Stimulated activated CD4-positive, alpha-beta T cell treated with anti-CD3 and anti-CD28 coated beads, Interleukin-1b, Interleukin-23, amount 100 ng/mL, for 4 hours (primary cell): Measurements from ENCODE around the gene JHY.
"Not testable (repeated sequence)": the region's sequence is repeated elsewhere in the genome, so short reads cannot be mapped to it uniquely, and the experiment has no call there.

Experiments used
- DNase-seq, 2 donors: peaks; one replicate each; pipeline ENCODE4 v3.0.0-alpha.2; 2020; ENCODE audit warnings: low read depth in 2 of 2

JHY gene

DNA sequence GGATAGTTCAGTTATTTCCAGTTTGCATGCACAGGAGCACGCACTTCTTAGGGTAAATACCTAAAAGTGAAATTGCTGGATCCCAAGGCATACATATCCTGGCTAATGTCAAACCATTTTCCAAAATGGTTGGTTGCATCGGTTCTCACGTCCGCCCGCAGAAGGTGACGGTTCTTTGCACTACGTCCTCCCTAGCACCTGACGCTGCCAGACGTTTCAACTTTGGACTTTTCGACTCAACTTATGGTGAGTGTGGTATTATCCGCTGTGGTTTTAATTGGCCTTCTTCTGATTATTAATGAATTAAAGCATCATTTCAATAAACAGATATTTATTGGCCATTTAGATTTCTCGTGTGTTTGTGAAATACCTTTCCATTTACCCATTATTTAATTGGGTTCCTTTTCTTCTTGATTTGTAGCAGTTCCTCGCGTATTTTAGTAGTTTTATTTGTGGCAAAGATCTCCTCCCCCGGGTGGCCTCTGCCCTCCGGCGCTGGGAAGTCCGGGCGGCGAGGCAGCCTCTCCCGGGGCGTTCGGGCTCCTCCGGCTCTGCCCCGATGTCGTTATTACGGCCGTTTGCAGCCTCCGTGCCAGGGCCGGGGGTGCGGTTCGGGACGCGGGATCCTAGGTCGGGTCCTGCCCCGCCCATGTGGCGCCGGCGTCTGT, at the start of gene JHY:
Gene JHY, plus strand, starts transcription at position 571 of the 668 bp plus-strand sequence. CDS start 3,091 bp downstream, outside the sequence.
- peak in 1 of 2 donors; percentile 12 for DNase-seq

DNA sequence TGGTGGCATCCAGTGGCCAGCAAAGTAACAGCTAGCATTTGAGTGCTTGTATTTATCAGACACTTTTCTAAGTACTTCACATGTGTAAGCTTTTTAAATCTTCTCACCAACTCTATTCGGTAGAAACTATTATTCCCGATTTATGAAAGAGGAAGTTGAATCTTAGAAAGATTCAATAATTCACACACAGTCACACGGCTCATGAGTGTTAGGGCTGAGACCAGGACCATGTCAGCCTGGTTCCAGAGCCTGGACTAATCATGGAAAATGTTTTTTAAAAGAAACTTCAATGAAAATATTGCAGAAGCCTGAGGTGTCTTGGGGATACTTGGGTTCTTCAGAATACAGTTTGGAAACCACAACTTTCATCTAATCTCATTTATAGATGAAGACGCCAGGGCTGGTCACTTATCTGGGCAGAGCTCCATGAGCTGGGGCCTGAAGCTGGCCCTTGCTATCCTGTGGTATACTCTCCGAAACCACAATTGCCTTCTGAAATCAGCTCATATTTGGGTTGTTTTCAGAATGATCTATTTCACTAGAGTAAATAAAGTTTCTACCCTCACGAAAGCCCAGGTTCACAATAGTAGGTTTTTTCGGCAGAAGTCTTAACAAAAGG, 48.6 kb upstream of the JHY start:
- DNase-seq = no peak

DNA sequence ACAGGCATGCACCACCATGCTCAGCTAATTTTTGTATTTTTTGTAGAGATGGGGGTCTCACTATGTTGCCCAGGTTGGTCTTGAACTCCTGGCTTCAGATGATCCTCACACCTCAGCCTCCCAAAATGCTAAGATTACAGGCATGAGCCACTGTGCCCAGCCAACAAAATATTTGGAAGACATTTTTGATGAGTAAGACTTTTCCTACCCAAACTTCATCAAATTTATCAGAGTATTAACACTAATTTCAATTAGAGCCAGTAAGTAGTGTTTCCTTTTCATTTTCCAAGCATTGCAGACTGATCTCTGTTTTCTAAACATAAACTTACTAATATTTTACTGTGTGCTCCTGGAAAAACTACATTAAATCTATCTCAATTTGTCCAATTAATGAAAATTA, 45.6 kb upstream of the JHY start:
- no peak for DNase-seq

DNA sequence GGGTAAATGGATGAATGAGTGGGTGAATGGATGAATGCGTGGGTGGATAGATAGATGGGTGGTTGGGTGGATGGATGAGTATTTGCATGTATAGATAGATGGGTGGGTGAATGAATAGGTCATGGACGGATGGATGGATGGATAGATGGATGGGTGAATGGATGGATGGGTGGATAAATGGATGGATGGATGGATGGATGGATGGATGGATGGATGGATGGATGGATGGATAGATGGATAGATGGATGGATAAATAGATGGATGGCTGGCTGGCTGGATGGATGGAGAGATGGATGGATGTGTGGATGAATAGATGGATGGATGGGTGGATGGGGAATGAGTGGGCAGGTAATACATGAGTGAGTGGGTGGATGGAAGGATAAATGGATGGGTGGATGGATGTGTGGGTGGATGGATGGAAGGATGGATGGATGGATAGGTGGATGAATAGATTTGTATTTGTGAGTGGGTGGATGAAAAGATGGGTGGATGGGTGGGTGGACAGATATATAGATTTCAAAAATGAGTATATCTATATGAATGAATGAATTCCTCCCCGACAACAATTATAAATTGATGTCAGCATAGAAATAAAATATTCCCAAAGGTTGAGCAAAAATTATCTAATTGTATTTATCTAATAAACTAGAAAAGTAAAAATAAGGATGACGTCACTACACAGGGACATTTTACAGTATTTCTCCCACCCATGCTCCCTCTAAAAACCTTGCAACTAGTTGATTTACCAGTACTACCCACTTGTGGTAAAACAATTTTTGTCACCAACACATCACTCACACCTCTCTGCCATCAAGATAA, 44.8 kb upstream of the JHY start:
- no peak for DNase-seq

DNA sequence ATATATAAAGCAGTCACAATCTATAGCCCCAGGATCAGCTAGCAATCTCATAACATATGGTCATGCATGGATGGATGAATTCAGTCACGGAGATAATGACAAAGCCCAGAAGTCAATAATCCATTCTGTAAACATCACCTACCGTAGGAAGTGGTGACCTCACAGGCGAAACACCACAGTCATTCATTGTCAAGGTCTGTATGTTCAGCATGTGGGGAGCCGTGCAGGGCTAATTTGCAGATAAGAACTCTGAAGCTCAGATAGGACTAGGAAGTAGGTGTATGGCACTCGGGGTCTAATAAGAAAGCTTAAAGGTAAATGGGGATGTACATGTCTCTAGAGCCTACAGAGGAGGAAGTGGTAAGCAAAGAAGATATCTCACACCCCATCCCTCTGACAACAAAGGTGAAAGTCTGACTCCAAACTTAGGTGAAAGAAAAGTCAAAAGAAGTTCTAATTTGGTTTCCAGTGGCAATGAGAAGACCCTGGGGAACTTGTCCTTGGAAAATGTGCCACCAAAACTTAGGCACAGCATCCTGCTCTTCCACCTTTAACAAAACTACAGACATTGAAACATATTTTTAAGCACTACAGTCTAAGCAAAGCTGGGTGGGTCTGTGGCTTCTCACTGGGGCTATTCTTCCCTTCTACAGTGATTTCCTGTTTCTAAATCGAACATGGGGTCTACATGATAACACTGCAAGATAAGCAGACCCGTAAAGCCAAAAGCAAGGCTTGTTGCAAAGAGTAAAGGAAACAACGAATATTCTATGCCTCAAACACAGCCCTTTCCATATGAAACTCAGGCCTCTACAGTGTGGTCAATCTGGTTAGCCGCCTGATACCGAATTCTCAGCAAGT, 39.0 kb upstream of the JHY start:
- no peak for DNase-seq

DNA sequence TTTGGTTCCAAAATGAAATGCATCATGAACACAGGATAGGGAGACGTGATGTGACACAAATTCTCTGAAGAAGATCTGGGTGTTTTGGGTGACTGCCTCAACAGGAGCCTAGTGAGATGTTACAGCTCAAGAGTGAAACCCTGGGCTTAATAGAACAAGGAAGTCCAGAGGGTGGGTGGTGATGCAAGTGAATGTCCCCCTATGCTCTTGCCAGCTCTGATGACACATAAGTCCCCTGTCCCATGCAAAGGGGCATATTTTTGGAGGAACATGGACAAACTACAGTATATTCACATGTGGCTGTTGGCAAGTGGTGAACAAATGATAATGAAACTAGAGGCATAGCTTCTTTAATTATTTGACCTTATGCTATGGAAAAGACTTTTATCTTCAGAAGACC, 35.1 kb upstream of the JHY start:
- DNase-seq = no peak

DNA sequence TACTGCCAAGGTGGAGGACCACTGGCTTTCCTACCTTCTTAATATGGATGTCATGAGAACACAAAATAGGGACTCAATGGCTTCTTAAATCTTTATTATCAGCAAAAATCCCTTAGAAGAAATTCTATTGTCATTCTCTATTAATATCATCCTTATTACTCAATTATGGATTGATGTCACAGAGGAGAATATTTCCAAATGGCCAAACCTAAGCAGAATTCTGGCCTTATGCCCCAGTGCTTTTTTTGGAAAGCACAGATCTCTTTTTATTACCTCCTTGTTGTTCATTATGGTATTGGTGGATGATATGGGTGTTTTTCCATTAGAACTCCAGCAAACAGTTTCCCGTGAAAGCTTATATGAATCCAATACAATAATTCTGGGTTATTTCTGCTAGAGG, 34.4 kb upstream of the JHY start:
- DNase-seq = no peak

DNA sequence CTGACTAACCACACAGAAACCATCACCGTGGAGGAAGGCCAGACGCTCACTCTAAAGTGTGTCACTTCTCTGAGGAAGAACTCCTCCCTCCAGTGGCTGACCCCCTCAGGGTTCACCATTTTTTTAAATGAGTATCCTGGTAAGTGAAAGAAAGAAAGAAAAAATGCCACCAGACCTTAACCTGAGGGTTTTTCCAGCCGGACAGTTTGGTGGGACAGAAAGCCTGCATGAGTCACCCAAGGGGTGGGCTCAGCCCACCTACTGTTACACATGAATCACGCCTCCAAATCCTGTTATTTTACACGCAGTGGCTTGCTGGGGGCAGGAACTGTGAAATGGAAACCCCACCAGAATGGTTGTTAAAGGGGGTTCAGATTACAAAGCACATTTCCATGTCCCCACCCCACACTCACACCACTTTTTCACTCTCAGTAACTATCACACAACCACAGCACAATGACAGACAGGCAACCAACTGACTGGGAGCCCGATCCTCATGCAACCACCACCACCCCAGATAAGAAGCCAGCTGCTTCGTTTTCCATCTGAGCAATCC, 32.4 kb upstream of the JHY start:
- DNase-seq = no peak

DNA sequence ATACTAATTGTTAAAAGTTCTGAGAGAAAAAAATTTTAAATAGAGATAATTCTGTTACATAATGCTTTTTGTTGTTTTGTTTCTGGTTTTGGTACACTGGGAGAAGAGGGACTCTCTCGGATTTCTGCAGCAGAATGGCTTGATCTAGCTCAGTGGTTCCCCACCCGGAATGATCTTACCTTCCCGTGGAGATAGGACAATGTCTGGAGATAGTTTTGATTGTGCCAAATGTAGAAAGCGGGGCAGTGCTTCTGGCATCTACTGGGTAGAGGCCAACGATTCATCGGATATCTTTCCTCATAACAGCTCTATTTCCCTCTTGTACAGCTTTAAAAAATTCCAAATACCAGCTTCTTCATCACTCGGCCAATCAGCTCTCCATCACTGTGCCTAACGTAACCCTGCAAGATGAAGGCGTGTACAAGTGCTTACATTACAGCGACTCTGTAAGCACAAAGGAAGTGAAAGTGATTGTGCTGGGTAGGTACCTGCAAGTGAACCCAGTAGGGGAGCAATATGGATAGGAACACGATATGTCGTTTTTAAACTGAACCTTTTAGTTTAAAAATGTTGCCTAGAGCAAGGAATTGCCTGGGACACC, 31.1 kb upstream of the JHY start:
- no peak for DNase-seq

DNA sequence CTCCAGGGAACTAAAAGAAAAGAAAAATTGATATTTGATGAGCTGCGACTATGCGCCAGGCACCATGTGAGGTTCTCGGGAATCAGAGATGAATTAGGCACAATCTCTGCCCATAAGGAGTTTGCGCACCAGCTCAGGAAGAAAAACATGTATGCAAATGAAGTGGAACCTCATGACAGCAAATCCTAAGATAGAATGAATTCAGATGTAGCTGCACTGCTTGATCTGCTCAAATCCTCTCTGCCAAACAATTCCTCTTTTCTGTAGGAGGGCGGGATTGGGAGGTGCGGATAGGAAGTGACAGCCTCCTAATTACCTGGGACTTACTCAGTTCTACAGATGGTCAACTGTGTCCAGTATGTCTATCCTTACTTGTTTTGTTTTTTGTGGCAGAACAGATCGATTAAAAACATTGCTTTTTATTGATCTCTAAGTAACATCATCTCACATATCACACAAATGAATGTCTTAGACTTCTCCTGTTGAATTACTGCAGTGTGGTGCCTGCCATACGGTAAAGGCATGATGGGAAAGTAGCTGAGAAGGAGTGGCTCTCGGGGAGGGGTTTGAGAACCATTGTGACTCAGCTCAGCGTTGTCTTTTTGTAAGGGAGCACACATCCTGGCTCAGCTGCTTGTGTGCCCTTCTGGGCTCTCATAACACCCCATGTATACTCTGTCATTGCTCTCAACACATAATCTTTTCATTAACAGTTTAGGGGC, 30.3 kb upstream of the JHY start:
- DNase-seq = peak in 1 of 2 donors; percentile 25

DNA sequence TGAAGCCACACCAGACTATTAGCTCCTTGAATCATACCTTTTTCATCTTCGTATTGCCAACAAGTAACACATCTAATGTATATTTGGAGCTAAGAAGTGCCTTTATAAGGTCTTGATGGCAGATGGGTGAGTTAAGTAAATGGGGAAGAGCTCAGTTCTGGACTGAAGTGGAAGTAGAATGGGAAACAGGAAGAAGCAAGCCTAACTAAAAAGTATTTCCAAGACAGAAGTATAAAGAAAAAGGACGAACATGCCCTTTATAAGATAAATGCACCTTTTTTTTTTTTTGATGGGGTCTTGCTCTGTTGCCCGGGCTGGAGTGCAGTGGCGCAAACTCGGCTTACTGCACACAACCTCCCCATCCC, 29.8 kb upstream of the JHY start:
- DNase-seq = no peak

DNA sequence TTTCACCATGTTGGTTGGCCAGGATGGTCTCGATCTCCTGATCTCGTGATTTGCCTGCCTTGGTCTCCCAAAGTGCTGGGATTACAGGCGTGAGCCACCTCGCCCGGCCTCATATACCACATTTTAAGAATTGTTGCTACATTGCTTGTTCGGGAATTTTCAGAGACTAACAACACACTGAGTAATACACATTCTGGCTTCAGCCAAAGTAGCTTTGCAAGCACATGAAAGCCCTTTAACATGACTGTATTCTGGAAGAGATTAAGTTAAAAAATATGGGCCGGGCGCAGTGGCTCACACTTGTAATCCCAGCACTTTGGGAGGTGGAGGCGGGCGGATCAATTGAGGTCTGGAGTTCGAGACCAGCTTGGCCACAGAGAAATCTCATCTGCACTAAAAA, 29.3 kb upstream of the JHY start:
- DNase-seq = no peak

DNA sequence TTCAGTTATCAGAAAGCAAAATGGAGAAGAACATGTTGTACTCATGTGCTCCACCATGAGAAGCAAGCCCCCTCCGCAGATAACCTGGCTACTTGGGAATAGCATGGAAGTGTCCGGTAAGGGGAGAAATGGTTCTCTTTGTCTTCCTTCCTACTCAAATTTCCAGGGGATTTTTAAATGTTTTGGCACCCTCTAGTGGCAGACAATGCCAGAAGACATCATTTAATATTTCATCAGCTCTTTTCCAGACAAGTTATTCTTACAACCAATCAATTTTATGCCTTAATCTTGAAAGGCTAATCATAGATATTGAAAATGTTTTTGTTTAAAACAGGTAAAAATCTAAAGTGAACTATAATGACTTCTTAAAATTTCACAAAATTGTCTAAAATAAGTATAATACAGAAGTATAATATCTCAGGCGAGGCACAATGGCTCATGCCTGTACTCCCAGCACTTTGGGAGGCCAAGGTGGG, 28.6 kb upstream of the JHY start:
- DNase-seq = peak in 1 of 2 donors; percentile 46

DNA sequence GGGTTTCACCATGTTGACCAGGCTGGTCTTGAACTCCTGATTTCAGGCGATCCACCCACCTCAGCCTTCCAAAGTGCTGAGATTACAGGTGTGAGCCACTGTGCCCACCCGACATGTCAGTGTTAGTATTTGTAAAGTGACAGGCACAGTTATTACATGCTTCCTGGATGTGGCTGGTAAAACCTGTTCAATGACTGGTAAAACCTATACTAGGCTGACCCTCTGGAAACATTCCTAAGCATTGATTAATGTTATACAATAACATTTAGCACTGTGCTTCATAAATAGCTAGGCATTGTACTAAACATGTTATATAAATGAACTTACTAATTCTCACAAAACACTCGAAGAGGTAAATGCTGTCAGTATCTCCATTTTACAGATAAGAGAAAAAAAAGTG, 20.9 kb upstream of the JHY start:
- DNase-seq = no peak

DNA sequence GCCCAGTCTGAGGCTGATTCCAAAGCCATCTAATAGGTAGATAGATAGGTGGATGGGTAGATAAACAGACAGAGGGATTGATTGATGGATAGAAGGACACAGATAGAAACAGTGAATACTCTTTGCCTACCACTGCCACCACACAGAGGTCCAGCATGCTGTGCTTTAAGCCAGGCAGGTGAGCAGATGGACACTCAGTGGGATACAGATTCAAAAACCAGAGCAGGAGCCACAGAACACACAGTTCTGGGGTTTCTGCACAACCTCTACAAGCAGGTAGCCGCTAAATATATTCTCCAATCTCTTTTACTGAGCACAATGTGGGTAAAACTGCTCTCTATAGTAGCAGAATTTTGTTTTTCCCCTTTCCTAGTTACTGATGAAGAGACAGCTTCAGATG, 20.5 kb upstream of the JHY start:
- no peak for DNase-seq

DNA sequence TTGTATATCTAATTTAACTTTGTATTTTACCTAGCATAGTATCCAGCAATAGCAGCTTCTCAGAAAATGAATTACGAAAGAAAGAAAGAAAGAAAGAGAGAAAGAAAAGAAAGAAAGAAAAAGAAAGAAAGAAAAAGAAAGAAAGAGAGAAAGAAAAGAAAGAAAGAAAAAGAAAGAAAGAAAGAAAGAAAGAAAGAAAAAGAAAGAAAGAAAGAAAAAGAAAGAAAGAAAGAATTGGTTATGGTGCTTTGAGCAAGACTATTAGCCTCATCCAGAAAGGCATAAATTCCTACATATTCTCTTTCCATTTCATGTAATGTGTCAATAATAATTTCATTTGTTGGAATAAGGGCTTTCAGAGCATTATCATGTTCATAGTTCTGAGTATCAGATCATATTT, 19.4 kb upstream of the JHY start:
- not testable (repeated sequence) for DNase-seq

DNA sequence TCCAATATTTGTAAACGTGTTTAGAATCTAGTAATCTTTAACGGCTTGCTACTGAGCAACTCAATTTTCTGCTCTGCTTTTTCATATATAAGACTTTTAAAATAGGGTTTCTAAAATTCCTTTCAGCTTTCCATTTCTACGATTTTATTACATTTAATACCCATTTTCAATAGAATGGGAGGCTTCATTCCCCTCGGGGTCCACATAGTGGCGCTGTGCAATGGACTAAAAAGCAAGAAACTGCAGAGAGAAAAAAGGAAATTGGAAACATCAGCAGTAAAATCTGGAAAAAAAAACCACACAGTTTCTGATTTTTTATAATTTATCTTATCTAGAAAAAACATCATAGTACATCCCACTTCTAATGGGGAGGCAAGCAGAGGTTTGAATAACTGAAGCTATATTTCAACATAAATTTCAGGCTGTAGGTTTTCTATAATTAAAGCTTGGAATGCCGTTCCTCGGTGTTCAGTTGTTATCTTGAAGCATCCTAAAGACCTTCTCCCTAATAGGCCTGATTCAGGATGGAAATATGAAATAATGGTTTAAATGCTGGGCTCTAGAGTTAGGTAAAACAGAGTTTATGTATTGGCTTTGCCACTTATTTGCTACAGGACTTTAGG, 18.7 kb upstream of the JHY start:
- DNase-seq = peak; percentile 16 to 35

DNA sequence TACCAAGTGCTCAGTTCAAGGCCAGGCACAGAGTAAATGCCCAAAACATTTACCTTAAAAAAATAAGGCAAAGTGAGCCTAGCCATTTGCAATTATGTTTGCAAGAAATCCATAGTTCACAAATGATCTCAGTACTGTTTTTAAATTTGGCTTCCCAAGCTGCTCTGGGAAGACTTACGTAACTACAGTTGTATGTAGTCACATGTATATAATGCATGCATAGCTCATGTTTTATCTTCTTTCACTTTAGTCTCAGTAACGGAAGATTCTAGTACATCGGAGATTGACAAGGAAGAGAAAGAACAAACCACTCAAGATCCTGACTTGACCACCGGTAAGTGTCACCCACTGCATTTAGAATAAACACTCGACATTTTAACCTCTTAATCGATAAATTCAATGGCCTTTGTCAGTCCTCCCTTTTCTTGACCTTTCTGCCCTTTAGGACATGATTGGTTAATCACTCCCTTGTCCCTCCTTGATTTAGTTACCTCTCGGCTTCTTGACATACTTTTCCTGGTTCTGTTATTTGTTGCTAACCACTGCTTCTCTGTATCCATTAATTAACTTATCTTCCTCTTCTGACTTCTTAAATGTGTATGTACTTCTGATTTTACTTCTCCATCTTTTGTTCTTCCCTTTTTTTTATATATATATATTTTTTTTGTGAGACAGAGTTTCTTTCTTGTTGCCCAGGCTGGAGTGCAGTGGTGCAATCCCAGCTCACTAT, 18.0 kb upstream of the JHY start:
- no peak for DNase-seq

DNA sequence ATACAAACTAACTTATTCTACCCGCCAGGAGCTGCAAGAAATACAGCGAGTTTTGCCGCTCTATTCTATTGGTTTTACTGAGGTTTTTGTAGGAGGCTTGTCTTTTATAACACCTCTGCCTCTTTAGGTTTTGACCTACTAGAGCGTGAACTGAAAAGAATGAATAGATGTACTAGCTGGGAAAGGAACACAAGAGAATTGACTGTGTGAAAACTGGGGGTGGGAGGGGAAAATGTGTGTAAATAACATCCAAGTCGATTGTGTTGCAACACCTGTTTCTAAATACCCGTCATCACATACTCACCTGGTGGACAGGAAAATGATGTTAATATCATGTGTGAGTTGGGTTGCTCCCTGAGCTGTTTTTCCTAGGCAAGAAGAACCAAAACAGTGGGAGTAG, 12.9 kb upstream of the JHY start:
- no peak for DNase-seq
